GM19351 (cell line): ENCODE data around the gene MRPL39.

Source experiments
- ATAC-seq: cut with Tn5 transposase; IDR thresholded peaks from one replicate; pipeline ENCODE4 v1.9.1; 2021; ENCODE audit warnings: mild to moderate bottlenecking, moderate library complexity; ENCODE audit not compliant: unreplicated experiment

MRPL39 gene

DNA sequence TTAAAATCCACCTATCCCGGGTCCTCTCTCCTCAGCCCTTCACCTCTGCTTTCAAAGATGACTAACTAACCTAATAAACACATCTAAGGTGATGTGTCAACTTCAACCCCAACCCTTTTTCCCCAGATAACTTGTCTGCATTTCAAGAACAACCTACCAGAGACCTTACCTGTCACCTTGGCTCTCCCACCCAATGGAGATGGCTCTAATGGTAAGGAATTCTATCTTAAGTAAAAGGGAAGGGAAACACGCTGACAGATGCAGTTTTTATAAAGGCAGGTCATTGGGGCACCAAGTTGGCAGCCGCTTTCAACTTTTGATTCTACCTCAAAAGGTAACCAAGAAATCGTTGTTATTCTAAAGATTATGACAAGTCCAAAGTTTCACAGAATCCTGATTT lies 37.6 kb downstream of the MRPL39 start:
- no peak for ATAC-seq

DNA sequence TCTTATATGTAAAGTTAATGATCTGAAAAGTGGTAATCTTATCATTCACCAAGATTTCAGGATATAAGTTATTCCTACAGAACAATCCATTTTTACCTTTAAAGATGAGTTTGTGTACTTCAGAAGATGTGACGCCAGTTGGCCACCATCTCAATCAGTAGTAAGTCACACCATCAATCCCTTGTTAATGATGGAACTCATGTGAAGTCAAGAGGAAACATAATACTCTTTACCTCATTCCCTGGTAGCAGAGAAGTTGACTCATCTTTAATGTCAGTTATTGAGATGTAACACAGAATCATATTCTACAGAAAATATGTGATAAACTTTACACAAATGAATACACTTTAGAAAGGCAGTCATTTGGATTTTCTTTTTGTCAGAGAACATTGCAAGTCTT lies 38.2 kb downstream of the MRPL39 start:
- ATAC-seq: no peak

DNA sequence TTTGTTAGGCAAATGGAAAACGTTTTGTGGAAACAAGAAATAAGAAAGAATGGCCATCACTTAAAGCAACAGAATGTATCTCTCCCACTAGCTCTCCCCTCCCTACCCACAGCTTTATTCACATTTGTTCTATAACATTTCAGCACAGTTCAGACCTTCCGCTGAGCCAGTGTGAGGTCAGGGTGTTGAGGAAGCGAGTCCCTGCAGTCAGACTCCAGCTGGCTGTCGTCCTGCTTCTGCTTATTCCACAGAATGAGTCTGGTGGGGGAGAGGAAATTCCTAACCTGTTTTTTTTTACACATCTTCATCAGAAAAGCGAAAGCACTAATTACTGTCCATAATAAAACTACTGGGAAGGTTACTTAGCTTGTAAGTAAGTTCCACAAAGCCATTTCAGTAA lies 39.0 kb downstream of the MRPL39 start:
- ATAC-seq: no peak

DNA sequence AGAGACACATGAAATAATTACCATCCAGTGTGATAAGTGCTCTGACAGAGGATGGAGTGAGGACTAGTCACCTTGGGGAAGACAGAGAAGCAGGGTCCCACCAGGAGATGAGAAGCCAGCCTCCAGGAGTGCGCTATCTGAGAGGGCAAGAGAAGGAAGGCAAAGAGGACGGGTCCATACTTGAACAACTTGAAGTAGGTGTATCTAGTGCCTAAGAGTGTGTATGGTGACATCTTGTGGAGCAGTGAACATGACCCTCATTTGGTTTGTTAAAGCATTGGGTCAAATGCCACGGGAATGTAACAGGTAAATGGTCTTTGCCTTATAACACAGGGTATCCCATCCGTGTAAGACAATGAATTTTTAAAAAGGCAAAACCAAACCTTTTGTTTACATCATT lies 39.8 kb downstream of the MRPL39 start:
- ATAC-seq: peak; percentile 16

GRCh38 chr21:25566645-25567044 lies 40.6 kb downstream of the MRPL39 start:
- ATAC-seq: no peak

GRCh38 chr21:25565272-25566211 lies 41.7 kb downstream of the MRPL39 start:
- ATAC-seq: no peak

DNA sequence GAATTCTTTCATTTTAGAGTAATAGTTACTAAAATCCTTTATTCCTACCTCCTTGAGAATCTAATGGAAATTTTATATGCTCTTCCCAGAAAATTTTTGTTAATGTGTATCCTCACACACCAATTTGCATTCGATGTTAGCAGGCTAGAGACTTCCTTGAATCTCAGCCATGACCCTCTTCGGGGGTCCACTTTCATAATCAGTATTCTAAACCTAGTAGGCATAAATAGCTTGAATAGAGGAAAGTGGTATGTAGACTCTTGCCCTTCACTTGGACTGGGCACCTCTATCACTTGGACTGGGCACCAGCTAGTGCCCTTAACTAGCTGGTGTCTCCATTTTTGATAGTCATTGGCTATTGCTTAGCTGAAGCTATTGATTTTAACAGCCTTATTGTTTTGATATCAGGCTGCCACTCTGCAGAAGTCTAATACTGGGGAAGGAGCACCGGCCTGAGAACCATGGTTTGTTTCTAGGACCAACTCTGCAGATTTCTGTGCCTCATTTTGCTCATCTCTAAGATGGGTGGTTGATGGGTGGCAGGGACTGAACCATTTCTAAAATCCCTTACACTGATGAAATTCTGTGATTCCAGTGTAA lies 42.8 kb downstream of the MRPL39 start:
- no peak for ATAC-seq

DNA sequence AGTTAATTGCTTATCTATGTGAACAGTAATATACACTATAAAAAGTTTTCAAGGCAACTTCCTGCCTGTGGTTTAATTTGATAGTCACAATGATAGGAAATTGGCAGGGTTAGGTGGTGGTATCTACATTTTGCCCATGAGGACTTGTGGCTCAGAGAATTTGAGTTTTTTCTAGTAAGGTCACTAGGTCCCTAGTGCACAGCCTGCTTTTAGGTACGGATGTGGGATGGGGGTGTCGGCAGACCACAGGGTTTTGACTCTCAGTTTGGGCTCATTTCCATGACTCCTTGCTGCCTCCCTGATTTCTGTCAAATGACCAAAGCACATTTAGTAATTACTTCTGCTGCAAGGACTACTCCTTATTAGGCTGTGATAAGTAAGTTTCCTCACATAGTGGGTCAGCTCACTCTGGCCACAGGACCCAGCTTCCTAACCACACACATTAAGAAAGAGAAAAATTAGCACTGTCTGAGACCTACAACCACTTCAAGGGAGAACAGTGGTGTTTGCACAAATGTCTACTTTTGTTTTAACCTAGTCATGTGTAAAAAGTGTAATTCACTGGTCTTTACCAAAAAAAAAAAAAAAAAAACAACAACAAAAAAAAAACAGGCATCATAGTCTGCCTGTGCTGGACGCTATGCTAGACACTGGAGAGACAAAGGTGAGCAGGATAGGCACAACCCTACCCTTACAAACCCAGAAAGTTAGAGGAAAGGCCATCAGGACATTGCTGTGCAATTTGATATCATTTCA lies 43.7 kb downstream of the MRPL39 start:
- ATAC-seq: peak; percentile 25

- ATAC-seq: no peak
Measured at GRCh38 chr21:25562660-25563059, 44.6 kb downstream of the MRPL39 start.

DNA sequence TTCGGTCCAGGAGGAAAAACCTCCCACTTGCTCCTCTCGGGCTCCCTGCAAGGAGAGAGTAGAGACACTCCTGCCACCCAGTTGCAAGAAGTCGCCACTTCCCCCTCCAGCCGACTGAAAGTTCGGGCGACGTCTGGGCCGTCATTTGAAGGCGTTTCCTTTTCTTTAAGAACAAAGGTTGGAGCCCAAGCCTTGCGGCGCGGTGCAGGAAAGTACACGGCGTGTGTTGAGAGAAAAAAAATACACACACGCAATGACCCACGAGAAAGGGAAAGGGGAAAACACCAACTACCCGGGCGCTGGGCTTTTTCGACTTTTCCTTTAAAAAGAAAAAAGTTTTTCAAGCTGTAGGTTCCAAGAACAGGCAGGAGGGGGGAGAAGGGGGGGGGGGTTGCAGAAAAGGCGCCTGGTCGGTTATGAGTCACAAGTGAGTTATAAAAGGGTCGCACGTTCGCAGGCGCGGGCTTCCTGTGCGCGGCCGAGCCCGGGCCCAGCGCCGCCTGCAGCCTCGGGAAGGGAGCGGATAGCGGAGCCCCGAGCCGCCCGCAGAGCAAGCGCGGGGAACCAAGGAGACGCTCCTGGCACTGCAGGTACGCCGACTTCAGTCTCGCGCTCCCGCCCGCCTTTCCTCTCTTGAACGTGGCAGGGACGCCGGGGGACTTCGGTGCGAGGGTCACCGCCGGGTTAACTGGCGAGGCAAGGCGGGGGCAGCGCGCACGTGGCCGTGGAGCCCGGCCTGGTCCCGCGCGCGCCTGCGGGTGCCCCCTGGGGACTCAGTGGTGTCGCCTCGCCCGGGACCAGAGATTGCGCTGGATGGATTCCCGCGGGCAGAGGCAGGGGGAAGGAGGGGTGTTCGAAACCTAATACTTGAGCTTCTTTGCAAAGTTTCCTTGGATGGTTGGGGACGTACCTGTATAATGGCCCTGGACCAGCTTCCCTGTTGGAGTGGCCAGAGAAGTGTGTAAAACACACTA lies 45.3 kb downstream of the MRPL39 start:
- peak; percentile 36 for ATAC-seq

GRCh38 chr21:25560891-25561290 lies 46.4 kb downstream of the MRPL39 start:
- ATAC-seq: no peak

DNA sequence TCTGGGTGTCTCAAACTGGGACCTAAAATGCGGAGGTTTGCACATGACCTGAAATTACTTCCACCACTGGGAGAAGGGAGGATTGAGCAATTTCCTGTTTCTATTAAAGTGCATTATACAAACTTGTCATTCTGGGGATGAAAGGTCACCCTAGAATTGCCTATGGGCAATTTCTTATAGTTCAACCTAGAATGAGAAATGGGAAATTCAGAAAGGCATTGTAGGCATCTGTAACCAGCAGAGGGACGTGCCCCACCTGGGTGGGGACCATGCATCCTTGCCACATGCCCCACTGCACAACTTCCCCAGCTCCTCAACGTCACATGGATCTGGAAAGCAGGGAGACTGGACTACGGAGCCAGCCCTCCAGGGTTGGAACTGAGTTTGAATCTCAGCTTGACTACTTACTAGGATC lies 47.0 kb downstream of the MRPL39 start:
- ATAC-seq: no peak

- no peak for ATAC-seq
Measured at GRCh38 chr21:25559746-25560145, 47.5 kb downstream of the MRPL39 start.

DNA sequence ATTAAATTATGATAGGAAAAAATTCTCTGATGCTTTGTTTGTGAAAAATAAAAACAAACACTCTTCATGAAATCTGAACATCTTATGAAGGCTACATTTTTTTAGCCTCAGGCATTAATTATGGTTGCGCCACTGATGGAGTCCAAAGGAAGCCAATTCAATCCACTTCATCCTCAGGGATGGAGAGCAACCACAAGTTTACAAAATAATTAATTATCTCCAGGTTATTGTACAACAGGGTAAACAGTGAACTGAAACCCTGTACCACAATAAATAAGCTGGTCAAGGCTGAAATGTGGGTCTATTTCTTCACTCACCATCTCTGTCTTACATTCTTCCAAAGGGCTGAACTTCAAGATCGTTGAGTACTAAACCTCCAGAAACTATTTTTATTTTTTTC lies 49.2 kb downstream of the MRPL39 start:
- ATAC-seq: no peak

- no peak for ATAC-seq
Measured at GRCh38 chr21:25557180-25557579, 50.1 kb downstream of the MRPL39 start.

GRCh38 chr21:25556091-25556490 lies 51.2 kb downstream of the MRPL39 start:
- no peak for ATAC-seq

DNA sequence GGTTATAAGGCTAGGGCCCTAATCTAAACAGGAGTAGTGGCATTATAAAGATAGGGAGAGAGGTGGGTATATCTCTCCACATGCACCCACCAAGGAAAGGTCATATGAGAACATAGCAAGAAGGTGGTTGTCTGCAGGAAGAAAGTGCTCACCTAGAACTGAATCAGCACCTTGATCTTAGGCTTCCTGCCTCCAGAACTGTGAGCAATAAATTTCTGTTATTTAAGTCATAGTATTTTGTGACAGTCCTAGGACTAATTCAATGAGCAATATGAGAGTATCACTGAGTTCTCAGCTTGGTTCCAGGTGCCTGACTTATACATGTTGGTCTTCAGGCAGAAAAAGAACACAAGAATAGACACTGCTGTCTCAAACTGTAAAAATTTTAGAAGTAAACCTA lies 51.8 kb downstream of the MRPL39 start:
- ATAC-seq: no peak

- no peak for ATAC-seq
Measured at GRCh38 chr21:25552856-25553255, 54.4 kb downstream of the MRPL39 start.

GRCh38 chr21:25551569-25551968 lies 55.7 kb downstream of the MRPL39 start:
- no peak for ATAC-seq

- ATAC-seq: no peak
Measured at GRCh38 chr21:25550352-25551120, 56.7 kb downstream of the MRPL39 start.
